GM12801 (cell line): Measurements from ENCODE around the gene TYSND1.

ENCODE experiments used
- TF ChIP-seq, protein P1 (sequence below): IDR thresholded peaks from one replicate; pipeline ENCODE4 v1.5.1; 2011; ENCODE audit warnings: control low read depth; ENCODE audit not compliant: insufficient read length; ENCODE audit errors: extremely low read depth

TYSND1 gene

DNA sequence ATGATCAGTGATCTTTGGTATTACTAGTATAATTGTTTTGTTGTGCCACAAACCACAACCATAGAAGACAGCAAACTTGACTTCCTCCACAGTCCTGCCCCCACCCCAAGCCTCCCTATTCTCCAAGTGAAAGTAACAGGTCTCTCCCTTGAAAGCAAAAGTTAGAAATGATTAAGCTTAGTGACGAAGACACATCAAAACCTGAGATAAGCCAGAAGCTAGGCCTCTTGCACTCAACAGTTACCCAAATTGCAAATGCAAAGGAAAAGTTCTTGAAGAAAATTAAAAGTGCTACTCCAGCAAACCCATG lies 16.3 kb upstream of the TYSND1 start:
- TF ChIP-seq, protein P1, sequence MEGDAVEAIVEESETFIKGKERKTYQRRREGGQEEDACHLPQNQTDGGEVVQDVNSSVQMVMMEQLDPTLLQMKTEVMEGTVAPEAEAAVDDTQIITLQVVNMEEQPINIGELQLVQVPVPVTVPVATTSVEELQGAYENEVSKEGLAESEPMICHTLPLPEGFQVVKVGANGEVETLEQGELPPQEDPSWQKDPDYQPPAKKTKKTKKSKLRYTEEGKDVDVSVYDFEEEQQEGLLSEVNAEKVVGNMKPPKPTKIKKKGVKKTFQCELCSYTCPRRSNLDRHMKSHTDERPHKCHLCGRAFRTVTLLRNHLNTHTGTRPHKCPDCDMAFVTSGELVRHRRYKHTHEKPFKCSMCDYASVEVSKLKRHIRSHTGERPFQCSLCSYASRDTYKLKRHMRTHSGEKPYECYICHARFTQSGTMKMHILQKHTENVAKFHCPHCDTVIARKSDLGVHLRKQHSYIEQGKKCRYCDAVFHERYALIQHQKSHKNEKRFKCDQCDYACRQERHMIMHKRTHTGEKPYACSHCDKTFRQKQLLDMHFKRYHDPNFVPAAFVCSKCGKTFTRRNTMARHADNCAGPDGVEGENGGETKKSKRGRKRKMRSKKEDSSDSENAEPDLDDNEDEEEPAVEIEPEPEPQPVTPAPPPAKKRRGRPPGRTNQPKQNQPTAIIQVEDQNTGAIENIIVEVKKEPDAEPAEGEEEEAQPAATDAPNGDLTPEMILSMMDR: no peak

DNA sequence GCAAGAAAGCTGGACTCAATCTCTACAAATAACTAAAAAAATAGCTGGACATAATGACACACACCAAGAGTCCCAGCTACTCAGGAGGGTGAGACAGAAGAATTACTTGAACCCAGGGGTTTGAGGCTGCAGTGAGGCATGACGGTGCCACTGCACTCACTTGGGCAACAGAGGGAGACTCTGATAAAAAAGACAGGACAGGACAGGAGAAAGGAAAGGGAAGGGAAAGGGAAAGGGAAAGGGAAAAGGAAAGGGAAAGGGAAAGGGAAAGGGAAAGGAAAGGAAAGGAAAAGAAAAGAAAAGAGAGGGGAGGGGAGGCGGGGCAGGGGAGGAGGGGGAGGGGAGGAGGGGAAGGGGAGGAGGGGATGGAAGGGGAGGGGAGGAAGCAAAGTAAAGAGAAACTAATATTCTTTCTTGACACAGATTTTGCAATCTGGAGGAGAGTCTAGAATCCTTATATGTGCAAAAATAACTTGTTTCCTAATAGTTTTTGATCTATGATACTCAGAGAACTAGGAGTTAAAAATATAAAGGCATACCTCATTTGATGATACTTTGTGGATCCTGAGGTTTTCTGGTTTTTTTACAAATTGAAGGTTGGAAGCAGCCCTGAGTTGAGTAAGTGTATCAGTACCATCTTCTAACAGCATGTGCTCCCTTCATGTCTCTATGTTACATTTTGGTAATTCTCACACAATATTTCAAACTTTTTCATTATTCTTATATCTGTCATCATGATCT lies 15.8 kb upstream of the TYSND1 start:
- TF ChIP-seq, protein P1: no peak

DNA sequence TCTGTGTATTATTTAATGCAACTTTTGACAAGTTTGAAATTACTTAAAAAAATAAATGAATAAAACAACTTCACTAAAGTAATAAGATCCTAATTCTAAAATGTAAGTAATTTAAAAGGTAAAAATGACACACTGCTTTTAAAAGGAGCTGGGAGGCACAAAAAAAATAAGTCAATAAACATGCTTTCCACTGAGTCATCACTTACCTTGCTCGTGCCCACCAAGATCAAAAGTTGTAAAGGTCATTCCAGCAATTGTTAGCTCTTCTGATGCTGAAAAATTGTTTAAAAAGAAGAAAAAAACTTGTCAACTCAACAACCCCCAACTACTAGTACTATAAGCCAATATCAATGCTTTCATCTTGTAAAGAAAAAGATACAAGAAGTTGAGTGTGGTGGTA lies 14.3 kb upstream of the TYSND1 start:
- TF ChIP-seq, protein P1: no peak

DNA sequence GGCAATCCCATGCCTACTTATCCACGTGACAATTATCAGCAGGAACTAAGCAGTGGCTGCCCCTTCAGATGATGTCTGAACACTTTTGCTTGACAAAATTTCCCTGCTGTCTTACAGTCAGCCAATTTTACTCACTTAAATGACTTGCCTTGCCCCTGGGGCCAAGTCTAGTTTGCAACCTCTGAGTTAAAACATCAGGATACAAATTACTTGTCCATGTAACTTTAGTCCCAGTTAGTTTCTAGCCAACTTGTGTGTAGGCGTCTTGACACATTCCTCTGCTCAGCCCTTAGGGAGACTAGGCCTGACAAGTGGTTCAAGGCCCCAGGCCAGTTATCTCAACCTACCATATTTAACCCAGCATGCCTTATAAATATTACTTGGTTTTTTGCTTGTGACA lies 11.6 kb upstream of the TYSND1 start:
- TF ChIP-seq, protein P1: no peak

DNA sequence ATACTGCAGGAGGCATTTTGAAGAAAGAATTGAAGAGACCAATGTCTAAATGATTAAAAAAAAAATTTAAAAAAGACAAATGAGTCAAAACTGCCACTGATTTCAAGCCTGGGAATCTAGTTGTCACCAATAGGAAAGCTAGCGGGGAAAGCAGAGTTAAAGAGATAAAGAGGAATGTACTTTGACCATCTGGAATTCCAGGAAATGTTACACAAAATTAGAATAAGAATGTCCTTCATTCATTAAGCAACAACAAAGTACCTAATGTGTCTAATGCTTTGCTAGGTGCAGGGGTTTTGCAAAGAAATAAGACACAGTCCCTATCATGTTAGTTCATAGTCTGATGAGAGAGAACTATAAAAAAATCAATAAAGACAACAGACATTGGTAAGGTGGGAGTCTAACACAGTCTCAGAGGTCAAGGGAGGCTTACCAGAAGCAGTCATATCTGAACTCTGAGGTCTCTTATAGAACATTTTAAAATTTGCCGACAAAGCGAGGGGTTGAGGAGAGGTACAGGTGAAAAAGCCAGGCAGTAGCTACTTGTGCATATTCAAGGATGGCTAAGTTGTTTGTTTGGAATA lies 8.8 kb upstream of the TYSND1 start:
- TF ChIP-seq, protein P1: no peak

DNA sequence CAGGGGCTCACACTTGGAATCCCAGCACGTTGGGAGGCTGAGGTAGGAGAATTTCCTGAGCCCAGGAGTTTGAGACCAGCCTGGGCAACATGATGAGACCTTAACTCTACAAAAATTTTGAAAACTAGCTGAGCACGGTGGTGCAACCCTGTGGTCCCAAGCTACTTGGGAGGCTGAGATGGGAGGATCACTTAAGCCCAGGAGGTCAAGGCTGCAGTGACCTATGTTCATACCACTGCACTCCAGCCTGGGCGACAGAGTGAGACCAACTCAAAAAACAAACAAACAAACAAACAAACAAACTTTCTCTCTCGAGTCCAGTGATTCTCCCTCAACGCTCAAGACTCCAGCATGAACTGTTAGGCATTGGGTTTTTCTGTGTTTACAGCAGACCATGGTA lies 2.0 kb upstream of the TYSND1 start:
- TF ChIP-seq, protein P1: no peak

DNA sequence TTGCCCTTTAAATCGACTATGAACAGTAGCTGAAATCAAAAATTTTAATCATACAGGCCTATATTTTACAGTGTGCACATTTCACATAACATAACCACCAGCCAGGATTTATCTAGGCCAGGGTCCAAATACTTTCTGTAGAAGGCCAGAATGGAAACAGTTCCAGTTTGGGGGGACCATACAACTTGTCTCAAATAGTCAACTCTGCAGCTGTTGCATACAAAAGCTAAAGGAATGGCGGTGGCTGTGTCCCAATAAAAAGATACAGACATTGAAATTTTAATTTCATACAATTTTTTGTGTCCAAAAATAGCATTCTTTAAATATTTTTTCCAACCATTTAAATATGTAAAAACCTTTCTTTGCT lies 742 bp upstream of the TYSND1 start:
- TF ChIP-seq, protein P1: no peak
